Naive thymus-derived CD8-positive, alpha-beta T cell (primary cell): ENCODE measurements around the gene PIM3. TPM values are rescaled to one million over a fixed set of nuclear protein-coding genes. Genes with fewer than 3 reads are reported as not detected.

Experiments
- ATAC-seq, 2 donors: fragments of 150-1000 bp; cut with Tn5 transposase in 1 of 2; sonication (Bioruptor Pico), chemical (Tn5 transposase) in 1 of 2; 1 replicate in 1 of 2; 2 replicates in 1 of 2; pipeline ENCODE4 v1.10.0; 2021; ENCODE audit warnings: mild to moderate bottlenecking in 2 of 2, moderate library complexity in 2 of 2
- POLR2A ChIA-PET: fragments of 350-600 bp; sonication (Branson Sonifier 250); formaldehyde crosslinking; loops from one replicate; lab custom pipeline; 2021; ENCODE audit warnings: antibody characterized with exemption; lab: Charles Lee
- DNase-seq, 10 donors: peaks; one replicate each; pipeline versions ENCODE4 v3.0.0 to v3.0.0-alpha.2; 2020 to 2022
- H3K27ac Mint-ChIP-seq, 10 donors: one replicate each; pipeline ENCODE4 v1.8.0; 2020 to 2022; ENCODE audit warnings: mild to moderate bottlenecking in 10 of 10, mixed read lengths in 10 of 10, moderate library complexity in 4 of 10, inconsistent platforms in 1 of 10
- H3K27me3 Mint-ChIP-seq, 5 donors: one replicate each; pipeline ENCODE4 v1.8.0; 2021 to 2022; ENCODE audit warnings: mixed read lengths in 5 of 5
- H3K36me3 Mint-ChIP-seq, 3 donors: one replicate each; pipeline ENCODE4 v1.8.0; 2020 to 2022; ENCODE audit warnings: mixed read lengths in 3 of 3, mild to moderate bottlenecking in 2 of 3, inconsistent platforms in 1 of 3
- H3K4me1 Mint-ChIP-seq, 4 donors: one replicate each; pipeline ENCODE4 v1.8.0; 2021 to 2022; ENCODE audit warnings: mixed read lengths in 4 of 4
- H3K4me3 Mint-ChIP-seq, 10 donors: one replicate each; pipeline ENCODE4 v1.8.0; 2020 to 2022; ENCODE audit warnings: mild to moderate bottlenecking in 10 of 10, mixed read lengths in 10 of 10, moderate library complexity in 6 of 10, inconsistent platforms in 1 of 10
- H3K9me3 Mint-ChIP-seq, 9 donors: one replicate each; pipeline ENCODE4 v1.8.0; 2020 to 2022; ENCODE audit warnings: mixed read lengths in 9 of 9, mild to moderate bottlenecking in 3 of 9, inconsistent platforms in 1 of 9, moderate library complexity in 1 of 9
- polyA plus RNA-seq, 3 donors: library from polyadenylated mRNA; unstranded; fragments of 300-500 nt; fragmentation: Illumina TruSeq; gene quantifications; one replicate each; pipeline ENCODE4 v1.2.3, GENCODE V29; 2021
- total RNA-seq, 8 experiments: library from RNA in 2 of 8; stranded (reverse) in 2 of 8; gene quantifications; one replicate each; pipeline ENCODE4 v1.2.3 and lab custom pipeline; 2021 to 2026

Gene PIM3
- total and polyA plus RNA-seq, 5 experiments from 2014 or later = 12.4 to 44.0 (median 26.0) TPM

DNA sequence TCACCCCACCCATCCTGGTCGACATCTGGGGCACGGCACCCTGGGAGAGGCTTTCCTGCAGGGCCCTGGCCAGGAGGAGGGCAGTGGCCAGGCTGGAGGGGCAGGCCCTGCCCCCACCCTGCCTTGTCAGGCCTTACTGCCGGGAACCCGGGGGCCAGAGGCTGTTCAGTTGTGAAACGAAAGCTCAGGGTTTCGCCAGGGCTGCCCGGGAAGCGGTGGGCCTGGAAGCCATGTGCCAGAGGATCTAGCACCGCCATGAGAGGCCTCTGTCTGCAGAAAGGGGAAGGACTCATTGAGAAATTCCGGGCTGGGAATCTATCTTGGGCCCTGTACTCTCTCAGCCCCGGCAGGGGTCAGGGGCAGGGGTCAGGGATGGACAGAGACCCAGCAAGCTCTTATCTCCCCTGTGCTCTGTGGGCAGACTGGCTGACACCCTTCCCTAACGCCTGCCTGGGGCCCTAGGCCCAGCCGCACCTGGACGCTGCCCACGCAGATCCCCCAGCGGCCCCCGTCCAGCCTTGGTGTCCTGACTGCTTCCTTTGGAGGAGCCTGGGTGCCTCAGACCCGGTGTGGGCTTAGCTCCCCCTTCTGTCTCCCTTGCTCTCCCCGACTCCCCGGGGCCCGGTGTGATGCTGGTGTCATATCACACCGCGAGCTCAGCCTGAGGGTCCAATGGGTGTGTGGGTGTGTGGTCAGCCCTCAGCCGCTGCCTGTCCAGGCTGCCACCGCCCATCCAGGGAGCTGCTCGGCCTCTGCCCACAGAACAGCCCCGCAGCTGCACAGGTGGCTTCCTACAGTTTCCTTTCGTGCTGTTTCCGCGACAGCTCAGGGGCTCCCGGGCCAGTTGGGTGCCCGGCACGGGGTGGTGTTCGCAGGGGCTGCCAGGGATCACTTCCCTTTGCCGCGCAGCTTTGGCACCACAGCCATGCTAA lies 6.5 kb downstream of the PIM3 start:
- no peak for ATAC-seq
- H3K9me3 Mint-ChIP-seq = no peaks in the 10 kb centered on the region
- H3K4me3 Mint-ChIP-seq = peak overlapping the region in 5 of 10 donors; percentile 18 to 56 (median 41)
- DNase-seq = peak in 4 of 10 donors; percentile 5 to 61 (median 20)
- POLR2A ChIA-PET = interaction anchor here (0.6 to 4.1 kb wide), 7 partner anchors 13 to 235 kb away, joined by 3 to 22 read pairs (median 3); no protein-coding TSS in a partner anchor
- peak overlapping the region in 6 of 10 donors; percentile 14 to 65 (median 54) for H3K27ac Mint-ChIP-seq
- H3K4me1 Mint-ChIP-seq = peaks cover 14 to 51% (median 48%) of the 10 kb centered on the region in 4 donors
- peaks cover 0 to 16% (median 2%) of the 10 kb centered on the region in 3 donors for H3K36me3 Mint-ChIP-seq
- H3K27me3 Mint-ChIP-seq = peaks cover 0 to 1% (median 0%) of the 10 kb centered on the region in 5 donors

DNA sequence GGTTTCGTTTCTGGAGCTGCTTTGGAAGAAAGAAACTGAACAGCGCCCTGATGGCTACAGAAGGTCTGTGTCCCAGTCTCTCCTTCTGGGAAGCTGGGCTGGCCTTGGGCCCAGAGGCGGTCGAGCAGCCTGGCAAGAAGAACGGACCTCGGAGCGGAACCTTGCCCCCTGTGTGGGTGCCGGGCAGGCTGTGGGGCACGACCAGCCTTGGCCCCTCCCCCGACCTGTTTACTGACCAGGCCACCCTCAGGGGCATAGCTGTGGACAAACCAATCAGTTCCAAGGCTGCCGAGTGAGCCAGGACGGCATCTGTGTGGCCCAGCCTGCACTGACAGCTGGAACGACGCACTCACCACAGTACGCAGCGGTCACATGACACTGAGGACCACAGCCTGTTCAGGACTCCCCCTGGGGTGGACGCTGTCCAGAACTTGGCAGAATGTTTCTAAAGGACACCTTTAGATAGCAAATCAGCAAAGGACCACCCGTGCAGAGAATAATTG lies 7.2 kb downstream of the PIM3 start:
- POLR2A ChIA-PET = interaction anchor here (1.3 to 4.1 kb wide), 2 partner anchors 31 to 37 kb away, joined by 6 to 22 read pairs; no protein-coding TSS in a partner anchor
- Mint-ChIP-seq H3K4me1 (peaks cover 14 to 49% (median 45%) of the 10 kb centered on the region in 4 donors), H3K27me3 (peaks cover 0 to 1% (median 0%) of the 10 kb centered on the region in 5 donors), H3K4me3 (peak overlapping the region in 3 of 10 donors; percentile 18 to 56 (median 45)), H3K27ac (peak overlapping the region in 6 of 10 donors; percentile 14 to 59 (median 47)), H3K36me3 (peaks cover 0 to 14% (median 2%) of the 10 kb centered on the region in 3 donors), H3K9me3 (no peaks in the 10 kb centered on the region)
- ATAC-seq (no peak), DNase-seq (peak in 4 of 10 donors; percentile 1 to 47 (median 10))

DNA sequence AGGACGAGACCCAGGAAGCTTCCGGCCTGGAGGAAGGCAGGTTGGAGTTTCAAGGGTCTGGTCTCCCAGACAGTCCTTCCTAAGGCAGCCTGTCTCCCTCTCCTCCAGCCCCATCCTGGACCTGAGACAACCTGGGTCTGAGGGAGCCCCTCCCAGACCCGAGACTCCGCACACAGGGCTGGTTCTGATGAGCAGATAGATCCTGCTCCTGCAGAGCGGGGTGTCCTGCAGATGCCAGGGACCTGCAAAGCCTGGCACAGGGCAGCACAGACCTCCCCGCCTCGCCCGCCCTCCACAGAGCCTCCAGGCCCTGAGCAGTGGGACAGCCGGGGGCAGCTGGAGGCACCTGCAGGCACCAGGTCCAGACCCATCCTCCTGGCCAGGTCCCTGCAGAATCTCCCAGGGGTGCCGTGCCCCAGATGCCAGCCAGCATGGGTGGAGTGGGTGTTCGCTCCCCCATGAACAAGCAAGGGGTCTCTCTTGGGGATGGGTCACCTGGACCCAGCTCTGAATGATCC lies 7.8 kb downstream of the PIM3 start:
- POLR2A ChIA-PET = interaction anchor here (1.1 to 4.1 kb wide), 3 partner anchors 8 to 32 kb away, joined by 4 to 54 read pairs (median 22); partner anchors contain the start of gene PIM3
- ATAC-seq = no peak
- Mint-ChIP-seq H3K4me3 (no peak overlapping the region), H3K36me3 (peaks cover 0 to 10% (median 2%) of the 10 kb centered on the region in 3 donors), H3K4me1 (peaks cover 14 to 45% (median 41%) of the 10 kb centered on the region in 4 donors), H3K27ac (peak overlapping the region in 5 of 10 donors; percentile 44 to 74 (median 53)), H3K27me3 (peaks cover 0 to 1% (median 0%) of the 10 kb centered on the region in 5 donors), H3K9me3 (no peaks in the 10 kb centered on the region)
- DNase-seq = peak in 3 of 10 donors; percentile 6 to 55 (median 17)

DNA sequence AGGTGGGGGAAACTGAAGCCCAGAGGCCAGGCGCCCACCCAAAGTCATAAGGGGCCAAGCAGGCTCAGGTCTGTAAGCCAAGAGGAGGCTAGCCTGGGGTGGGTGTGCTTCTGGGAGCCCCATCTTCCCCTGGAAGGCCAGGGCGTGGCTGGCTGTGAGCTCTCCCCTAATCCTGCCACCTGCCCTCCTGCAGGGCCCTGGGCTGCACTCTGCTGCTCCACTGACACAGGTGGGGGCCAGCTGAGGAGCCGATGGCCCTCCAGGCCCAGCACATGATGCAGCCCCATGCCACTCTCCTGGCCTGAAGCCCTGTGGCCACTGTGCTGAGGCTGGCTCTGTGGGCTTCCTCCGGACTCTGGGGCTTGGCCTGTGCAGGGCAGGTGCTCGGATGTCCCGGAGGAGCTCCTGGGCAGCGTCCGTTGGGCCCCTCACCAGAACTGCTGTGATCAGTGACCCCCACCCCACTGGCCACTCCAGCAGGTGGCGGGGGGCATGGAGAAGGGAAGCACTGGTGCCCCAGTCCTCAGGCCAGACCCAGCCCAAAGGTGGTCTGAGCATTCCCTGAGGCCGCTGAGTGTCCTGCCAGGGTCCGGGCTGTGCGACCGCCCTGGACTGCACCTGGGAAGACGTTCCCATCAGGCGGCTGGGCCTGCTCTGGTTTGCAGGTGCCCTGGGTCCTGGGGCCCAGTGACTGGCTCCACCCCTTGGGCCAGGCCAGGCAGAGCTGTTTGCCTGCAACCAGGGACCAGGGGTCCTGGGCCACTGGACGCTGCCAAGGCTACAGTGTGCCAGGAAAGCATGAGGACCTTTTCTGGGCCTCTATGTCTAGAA lies 8.5 kb downstream of the PIM3 start:
- H3K9me3 Mint-ChIP-seq = no peaks in the 10 kb centered on the region
- H3K27ac Mint-ChIP-seq = peak overlapping the region in 3 of 10 donors; percentile 44 to 73 (median 47)
- H3K4me3 Mint-ChIP-seq = peak overlapping the region in 1 of 10 donors; percentile 34
- DNase-seq = peak in 4 of 10 donors; percentile 2 to 60 (median 10)
- H3K27me3 Mint-ChIP-seq = peaks cover 0 to 1% (median 0%) of the 10 kb centered on the region in 5 donors
- peaks cover 0 to 4% (median 0%) of the 10 kb centered on the region in 3 donors for H3K36me3 Mint-ChIP-seq
- ATAC-seq = no peak
- POLR2A ChIA-PET = interaction anchor here (1.1 to 4.1 kb wide), 3 partner anchors 9 to 32 kb away, joined by 4 to 54 read pairs (median 22); partner anchors contain the start of gene PIM3
- peaks cover 8 to 38% (median 34%) of the 10 kb centered on the region in 4 donors for H3K4me1 Mint-ChIP-seq

DNA sequence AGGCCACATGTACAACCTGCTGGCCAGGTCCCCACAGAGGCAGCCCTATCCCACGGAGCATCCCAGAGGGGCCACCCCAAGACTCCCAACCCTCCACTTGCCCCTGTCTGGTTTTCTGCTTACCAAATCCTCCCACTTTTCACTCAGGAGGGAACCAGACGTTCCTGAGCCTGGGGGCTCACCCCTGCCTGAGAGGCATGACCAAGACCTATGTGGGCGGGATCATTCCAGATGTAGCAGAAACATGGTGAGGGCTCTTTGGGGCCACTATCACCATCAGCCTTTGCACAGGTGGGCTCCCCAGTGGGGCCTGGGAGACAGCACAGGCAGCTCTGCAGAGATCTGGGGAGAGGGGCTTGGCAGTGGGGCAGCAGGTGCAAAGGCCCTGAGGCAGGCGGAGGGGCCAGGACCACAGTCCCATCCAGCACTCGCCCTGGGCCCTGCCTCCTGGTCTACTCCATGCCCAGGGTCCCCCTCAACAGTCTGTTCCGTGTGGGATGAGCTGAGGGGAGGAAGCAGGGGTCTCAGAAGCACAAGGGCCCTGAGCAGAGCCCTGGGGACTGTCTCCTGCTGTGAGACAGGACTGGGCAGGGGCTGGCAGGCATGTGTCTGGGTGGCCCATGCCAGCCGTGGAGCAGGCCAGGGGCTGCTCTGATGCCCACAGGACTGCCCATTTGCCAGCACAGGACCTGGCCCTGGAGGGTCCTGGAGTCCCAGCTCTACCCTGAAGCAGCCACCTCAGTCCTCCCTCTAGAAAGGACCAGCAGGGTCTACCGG lies 9.4 kb downstream of the PIM3 start:
- H3K4me3 Mint-ChIP-seq = peak overlapping the region in 9 of 10 donors; percentile 80 to 90 (median 86)
- ATAC-seq = no peak
- POLR2A ChIA-PET = interaction anchor here (1.3 to 4.0 kb wide), 3 partner anchors 10 to 34 kb away, joined by 3 to 54 read pairs (median 7); partner anchors contain the start of gene PIM3
- peak in 5 of 10 donors; percentile 0 to 55 (median 11) for DNase-seq
- no peaks in the 10 kb centered on the region for H3K36me3 Mint-ChIP-seq
- peak overlapping the region; percentile 84 to 97 (median 95) for H3K27ac Mint-ChIP-seq
- no peaks in the 10 kb centered on the region for H3K9me3 Mint-ChIP-seq
- H3K27me3 Mint-ChIP-seq = peaks cover 0 to 1% (median 0%) of the 10 kb centered on the region in 5 donors
- peaks cover 4 to 31% (median 27%) of the 10 kb centered on the region in 4 donors for H3K4me1 Mint-ChIP-seq

DNA sequence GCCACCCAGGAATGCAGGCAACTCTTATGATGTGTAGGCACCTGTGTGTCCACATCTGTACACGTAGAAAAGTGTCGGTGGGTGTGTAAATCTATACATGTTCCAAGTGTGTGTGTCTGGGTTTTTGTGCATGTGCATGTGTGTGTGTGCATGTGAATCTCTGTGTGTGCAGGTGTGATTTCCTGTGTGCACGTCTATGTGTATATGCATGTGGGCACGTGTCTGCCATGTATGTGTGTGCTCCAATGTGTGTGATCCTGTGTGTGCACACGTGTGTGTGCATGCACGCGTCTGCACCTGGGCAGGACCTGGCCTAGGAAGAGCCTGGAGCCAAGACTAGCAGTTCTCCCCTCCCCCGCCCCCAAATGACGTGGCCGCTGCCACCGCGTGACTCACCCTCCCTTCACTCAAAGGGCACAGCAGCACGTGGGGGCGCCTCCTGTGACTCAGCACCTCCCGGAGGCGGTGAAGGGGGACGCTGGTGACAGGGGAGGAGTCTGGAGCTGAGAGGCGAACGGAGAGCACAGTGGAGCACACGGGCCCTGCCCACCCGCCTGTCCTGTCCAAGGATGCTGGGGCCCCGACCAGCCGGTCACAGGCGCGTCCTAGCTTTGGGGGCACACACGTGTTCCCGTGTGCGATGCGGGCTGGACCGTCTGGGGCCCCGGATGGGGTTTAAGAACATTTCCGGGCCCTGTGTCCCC lies 10.1 kb downstream of the PIM3 start:
- ATAC-seq (peak; percentile 89), DNase-seq (peak; percentile 79 to 96 (median 87))
- H3K36me3 Mint-ChIP-seq = no peaks in the 10 kb centered on the region
- POLR2A ChIA-PET = interaction anchor here (1.0 to 4.0 kb wide), 5 partner anchors 10 to 36 kb away, joined by 3 to 54 read pairs (median 5); partner anchors contain the start of gene PIM3
- H3K27ac Mint-ChIP-seq = peak overlapping the region; percentile 84 to 97 (median 95)
- H3K9me3 Mint-ChIP-seq = no peaks in the 10 kb centered on the region
- peak overlapping the region; percentile 79 to 90 (median 86) for H3K4me3 Mint-ChIP-seq
- peaks cover 10 to 34% (median 32%) of the 10 kb centered on the region in 4 donors for H3K4me1 Mint-ChIP-seq
- peaks cover 0 to 1% (median 0%) of the 10 kb centered on the region in 5 donors for H3K27me3 Mint-ChIP-seq

DNA sequence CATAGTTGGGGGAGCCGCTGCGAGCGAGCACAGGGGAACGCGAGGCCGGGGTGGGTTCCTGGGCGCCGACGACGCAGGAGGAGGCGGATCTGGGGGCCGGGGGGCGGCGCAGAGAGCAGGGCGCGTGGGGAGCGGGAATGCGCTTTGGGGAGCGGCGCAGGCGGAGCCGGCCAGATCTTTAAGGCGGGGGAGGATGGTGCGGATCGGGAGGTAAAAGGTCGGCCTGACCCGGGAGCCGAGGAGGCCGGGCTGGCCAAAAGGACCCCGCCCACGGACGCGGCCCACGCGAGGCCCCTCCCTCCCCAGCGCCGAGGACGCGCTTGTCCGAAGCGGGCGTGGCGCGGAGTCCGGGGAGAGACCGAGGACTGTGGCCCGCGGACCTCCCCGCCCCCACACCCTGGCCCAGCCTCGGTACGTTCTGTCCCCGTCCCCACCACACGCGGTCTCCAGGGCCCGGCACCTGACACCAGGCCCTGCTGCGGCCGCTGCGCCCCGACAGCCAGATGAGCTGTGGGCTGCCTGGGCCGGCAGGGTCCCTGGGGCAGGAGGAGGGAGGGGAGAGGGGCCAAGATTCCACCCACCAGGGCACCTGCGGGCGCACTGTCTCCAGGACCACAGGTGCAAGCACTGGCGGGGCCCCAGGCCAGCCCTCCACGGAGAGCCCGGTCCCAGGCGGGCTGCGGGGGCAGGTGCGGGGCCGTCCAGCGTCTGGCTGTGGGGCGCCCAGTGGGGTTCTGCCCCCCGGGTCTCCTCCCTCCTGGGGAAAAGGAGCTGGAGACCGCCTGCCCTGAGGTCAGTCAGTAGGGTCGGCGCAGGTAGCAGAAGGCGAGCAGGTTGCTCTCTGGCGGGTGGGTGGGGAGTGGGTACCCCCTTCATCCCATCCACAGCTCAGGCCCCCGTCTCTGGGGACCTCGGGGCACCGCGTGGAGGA lies 10.9 kb downstream of the PIM3 start:
- ATAC-seq (peak; percentile 62 to 76), DNase-seq (peak in 5 of 10 donors; percentile 16 to 63 (median 58))
- POLR2A ChIA-PET = interaction anchor here (1.0 to 4.0 kb wide), 5 partner anchors 11 to 36 kb away, joined by 3 to 54 read pairs (median 5); partner anchors contain the start of gene PIM3
- Mint-ChIP-seq H3K27me3 (peaks cover 0 to 1% (median 0%) of the 10 kb centered on the region in 5 donors), H3K27ac (peak overlapping the region; percentile 84 to 97 (median 95)), H3K36me3 (no peaks in the 10 kb centered on the region), H3K9me3 (no peaks in the 10 kb centered on the region), H3K4me3 (peak overlapping the region; percentile 79 to 90 (median 86)), H3K4me1 (peaks cover 12 to 34% (median 32%) of the 10 kb centered on the region in 4 donors)

DNA sequence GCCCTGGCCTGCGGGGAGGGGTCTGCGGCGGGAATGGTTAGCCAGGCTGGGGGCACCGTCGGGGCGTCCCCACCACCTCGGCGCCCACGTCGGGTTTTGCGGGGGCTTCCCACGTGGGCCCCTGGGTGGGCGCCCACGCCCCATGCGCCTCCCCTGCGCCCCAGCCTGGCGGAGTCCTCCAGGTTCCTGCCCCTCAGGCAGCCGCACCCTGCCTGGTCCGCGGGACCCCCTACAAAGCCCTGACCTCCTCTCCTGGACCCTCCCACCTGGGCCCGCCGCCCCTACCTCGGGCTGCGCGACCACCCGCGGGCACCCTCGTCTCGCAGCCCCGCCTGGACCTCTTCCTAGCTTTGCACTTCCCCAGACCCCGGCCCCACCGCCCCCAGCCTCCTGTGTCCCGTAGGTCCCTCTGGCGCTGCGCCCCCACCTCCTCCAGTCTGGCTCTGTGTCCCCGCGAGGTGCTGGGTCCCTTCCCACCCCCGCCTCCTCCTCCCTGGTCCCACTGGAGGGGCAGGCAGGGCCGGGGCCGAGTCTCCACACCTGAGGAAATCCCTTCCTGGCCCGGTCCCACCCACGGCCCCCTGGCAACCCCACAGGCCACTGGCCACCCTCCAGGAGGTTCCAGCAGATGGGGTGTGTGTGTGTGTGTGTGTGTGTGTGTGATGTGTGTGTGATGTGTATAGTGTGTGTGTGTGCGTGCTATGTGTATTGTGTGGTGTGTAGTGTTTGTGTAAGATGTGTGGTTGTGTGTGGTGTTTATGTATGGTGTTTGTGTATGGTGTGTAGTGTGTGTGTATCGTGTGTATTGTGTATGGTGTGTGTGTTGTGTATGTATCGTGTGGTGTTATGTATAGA lies 11.8 kb downstream of the PIM3 start:
- H3K9me3 Mint-ChIP-seq = no peaks in the 10 kb centered on the region
- H3K4me1 Mint-ChIP-seq = peaks cover 16 to 35% (median 31%) of the 10 kb centered on the region in 4 donors
- H3K27ac Mint-ChIP-seq = no peak overlapping the region
- DNase-seq (peak in 4 of 10 donors; percentile 0 to 59 (median 12)), ATAC-seq (no peak)
- H3K36me3 Mint-ChIP-seq = no peaks in the 10 kb centered on the region
- H3K27me3 Mint-ChIP-seq = peaks cover 0 to 1% (median 0%) of the 10 kb centered on the region in 5 donors
- peak overlapping the region in 1 of 10 donors; percentile 27 for H3K4me3 Mint-ChIP-seq
- POLR2A ChIA-PET = interaction anchor here (1.5 to 4.0 kb wide), 2 partner anchors 11 to 12 kb away, joined by 5 to 54 read pairs; partner anchors contain the start of gene PIM3
